ENCODE measurements around the gene NKX2-3. TPM values are rescaled to one million over a fixed set of nuclear protein-coding genes. Genes with fewer than 3 reads are reported as not detected.

NKX2-3 gene
- total RNA-seq, 1 experiment from 2014 or later, result not detected

GRCh38 chr10:99534450-99534938 lies 1.8 kb downstream of the NKX2-3 start:
- ChIA-PET CTCF (no interaction called here), POLR2A (no interaction called here), RAD21 (ENCODE audit: low non-redundant PET in 1 of 2, low total read pairs in 2 of 2, uncharacterized antibody in 2 of 2, unreplicated experiment in 2 of 2) (no interaction called here)
- H3K4me1 ChIP-seq (ENCODE audit: control insufficient read depth in 1 of 2, insufficient read depth in 2 of 2, low read length in 2 of 2), result no peaks in the 10 kb centered on the region
- H3K36me3 ChIP-seq (ENCODE audit: control insufficient read depth in 1 of 2, insufficient read depth in 2 of 2, low read length in 2 of 2), result no peaks in the 10 kb centered on the region
- intact Hi-C loops (cut with micrococcal nuclease), result no loop called here
- no peak overlapping the region for H3K4me2 ChIP-seq (ENCODE audit: low read length)
- H3K9me2 ChIP-seq (ENCODE audit: insufficient read depth), result no peaks in the 10 kb centered on the region
- no peak for ATAC-seq
- H3K27me3 ChIP-seq (ENCODE audit: insufficient read depth, low read length), result no peaks in the 10 kb centered on the region
- DNase-seq (ENCODE audit: low read depth, low spot score), result no peak
- no peak overlapping the region for H3K4me3 ChIP-seq (replicated peaks in 1 of 2; ENCODE audit: low read depth in 1 of 2, low read length in 2 of 2)
- H3K9ac ChIP-seq (ENCODE audit: low read length), result no peak overlapping the region
- BruUV-seq (replicated peaks), result no TSS peak
- H3K9me3 ChIP-seq (ENCODE audit: control insufficient read depth in 1 of 2, insufficient read depth in 1 of 2, low read depth in 1 of 2, low read length in 2 of 2), result no peaks in the 10 kb centered on the region
- no peak overlapping the region for H3K27ac ChIP-seq (ENCODE audit: low read depth, low read length)
- no peaks in the 10 kb centered on the region for H3K79me2 ChIP-seq (ENCODE audit: insufficient read depth, low read length)
- no peaks in the 10 kb centered on the region for H4K20me1 ChIP-seq (ENCODE audit: insufficient read depth)
- TF ChIP-seq ZBTB33 (IDR thresholded peaks at IDR 0.05; ENCODE audit: extremely low read depth, insufficient replicate concordance, low read length), result no peak
- H2AFZ ChIP-seq (ENCODE audit: low read depth, low read length, poor library complexity, severe bottlenecking), result no peak overlapping the region

- H3K79me2 ChIP-seq (ENCODE audit: insufficient read depth, low read length), result no peaks in the 10 kb centered on the region
- no peak for ATAC-seq
- no peaks in the 10 kb centered on the region for H3K4me1 ChIP-seq (ENCODE audit: control insufficient read depth in 1 of 2, insufficient read depth in 2 of 2, low read length in 2 of 2)
- no peaks in the 10 kb centered on the region for H3K9me3 ChIP-seq (ENCODE audit: control insufficient read depth in 1 of 2, insufficient read depth in 1 of 2, low read depth in 1 of 2, low read length in 2 of 2)
- POLR2A ChIA-PET, result no interaction called here
- no peak overlapping the region for H3K4me2 ChIP-seq (ENCODE audit: low read length)
- no peaks in the 10 kb centered on the region for H3K27me3 ChIP-seq (ENCODE audit: insufficient read depth, low read length)
- no peak overlapping the region for H3K27ac ChIP-seq (ENCODE audit: low read depth, low read length)
- no peak overlapping the region for H3K4me3 ChIP-seq (replicated peaks in 1 of 2; ENCODE audit: low read depth in 1 of 2, low read length in 2 of 2)
- no TSS peak for BruUV-seq (replicated peaks)
- no peak overlapping the region for H3K9ac ChIP-seq (ENCODE audit: low read length)
- no peak overlapping the region for H2AFZ ChIP-seq (ENCODE audit: low read depth, low read length, poor library complexity, severe bottlenecking)
- CTCF ChIA-PET, result interaction anchor here (1.0 kb wide), 1 partner anchor 26 kb away, joined by 3 read pairs; no protein-coding TSS in a partner anchor
- no peak for DNase-seq (ENCODE audit: low read depth, low spot score)
- H4K20me1 ChIP-seq (ENCODE audit: insufficient read depth), result no peaks in the 10 kb centered on the region
- RAD21 ChIA-PET (ENCODE audit: low non-redundant PET in 1 of 2, low total read pairs in 2 of 2, uncharacterized antibody in 2 of 2, unreplicated experiment in 2 of 2), result no interaction called here
- H3K36me3 ChIP-seq (ENCODE audit: control insufficient read depth in 1 of 2, insufficient read depth in 2 of 2, low read length in 2 of 2), result no peaks in the 10 kb centered on the region
- intact Hi-C loops (cut with micrococcal nuclease), result no loop called here
- no peaks in the 10 kb centered on the region for H3K9me2 ChIP-seq (ENCODE audit: insufficient read depth)
- TF ChIP-seq ELF1 (IDR thresholded peaks at IDR 0.05; ENCODE audit: borderline replicate concordance, low read depth) (no peak), SIN3A (IDR thresholded peaks at IDR 0.05; ENCODE audit: low read depth) (no peak), EGR1 (IDR thresholded peaks at IDR 0.05; ENCODE audit: low read depth) (no peak), ZFX (IDR thresholded peaks at IDR 0.05) (no peak), CTCF (IDR thresholded peaks at IDR 0.05 in 2 of 3, conservative IDR thresholded peaks at IDR 0.05 in 1 of 3; ENCODE audit: borderline replicate concordance in 1 of 3, insufficient read depth in 1 of 3, low read depth in 2 of 3, low read length in 2 of 3) (no peak), TCF7L2 (IDR thresholded peaks at IDR 0.05; ENCODE audit: borderline replicate concordance, extremely low read depth, insufficient read depth, insufficient read length) (no peak), CEBPB (IDR thresholded peaks at IDR 0.05; ENCODE audit: low read depth) (no peak), YY1 (IDR thresholded peaks at IDR 0.05; ENCODE audit: extremely low read depth, insufficient replicate concordance, low read depth, low read length) (no peak), ZNF274 (IDR thresholded peaks at IDR 0.05; ENCODE audit: low read depth, low read length) (no peak), POLR2A (IDR thresholded peaks at IDR 0.05; ENCODE audit: borderline replicate concordance, extremely low read depth, insufficient read depth, insufficient read length) (no peak), CBX3 (IDR thresholded peaks at IDR 0.05; ENCODE audit: low read depth) (no peak), RAD21 (IDR thresholded peaks at IDR 0.05; ENCODE audit: low read depth) (no peak), JUND (IDR thresholded peaks at IDR 0.05) (no peak), SP1 (IDR thresholded peaks at IDR 0.05; ENCODE audit: low read depth) (no peak), SRF (IDR thresholded peaks at IDR 0.05; ENCODE audit: low read depth) (no peak), ATF3 (IDR thresholded peaks at IDR 0.05) (no peak)
These were observed 2.4 kb downstream of the NKX2-3 start for GRCh38 chr10:99534939-99535763.
